ENCODE results near the gene EPHB4. TPM values are rescaled to one million over a fixed set of nuclear protein-coding genes. Genes with fewer than 3 reads are reported as not detected.

EPHB4 gene
- 7.7 TPM for total RNA-seq

GRCh38 chr7:100827330-100828226 lies at the start of gene EPHB4:
EPHB4 (minus strand) TSS chr7:100827523; CDS start chr7:100827030, 493 bp downstream.
- FAIRE-seq (no peak), DNase-seq (ENCODE audit: low spot score in 2 of 2) (peak; percentile 33 to 52)

- FAIRE-seq = no peak
Observed at GRCh38 chr7:100875356-100875751, 48.0 kb upstream of the EPHB4 start.

GRCh38 chr7:100874577-100875355 lies 47.4 kb upstream of the EPHB4 start, which contains the start of gene SRRT:
SRRT (plus strand) TSS chr7:100875103; CDS start chr7:100875591, 488 bp downstream.
- DNase-seq (ENCODE audit: low spot score in 2 of 2) = peak; percentile 99 to 100
- FAIRE-seq = no peak

More at GRCh38 chr7:100875356-100875751, 48.0 kb upstream of the EPHB4 start:
- DNase-seq (ENCODE audit: low spot score in 2 of 2) = no peak

- FAIRE-seq (no peak), DNase-seq (ENCODE audit: low spot score in 2 of 2) (no peak)
Observed at GRCh38 chr7:100874300-100874576, 46.9 kb upstream of the EPHB4 start.

- FAIRE-seq (no peak), DNase-seq (ENCODE audit: low spot score in 2 of 2) (no peak)
Observed at GRCh38 chr7:100873599-100874299, 46.4 kb upstream of the EPHB4 start.

GRCh38 chr7:100867776-100868485 lies 40.6 kb upstream of the EPHB4 start:
- DNase-seq (ENCODE audit: low spot score in 2 of 2) = no peak
- FAIRE-seq = no peak

- DNase-seq (ENCODE audit: low spot score in 2 of 2) (peak; percentile 89 to 98), FAIRE-seq (no peak)
Observed at GRCh38 chr7:100867040-100867775, 39.9 kb upstream of the EPHB4 start, which contains the start of gene TRIP6. TRIP6 (plus strand) TSS chr7:100867387; CDS start chr7:100867498, 111 bp downstream.

GRCh38 chr7:100866729-100867039 lies 39.4 kb upstream of the EPHB4 start:
- FAIRE-seq = no peak
- peak in 1 of 2 donors; percentile 39 for DNase-seq (ENCODE audit: low spot score in 2 of 2)

- peak; percentile 75 to 76 for DNase-seq (ENCODE audit: low spot score in 2 of 2)
- no peak for FAIRE-seq
Observed at GRCh38 chr7:100865938-100866728, 38.8 kb upstream of the EPHB4 start.

GRCh38 chr7:100865372-100865911 lies 38.1 kb upstream of the EPHB4 start:
- no peak for FAIRE-seq
- no peak for DNase-seq (ENCODE audit: low spot score in 2 of 2)

GRCh38 chr7:100864263-100864845 lies 37.0 kb upstream of the EPHB4 start:
- DNase-seq (ENCODE audit: low spot score in 2 of 2) (peak in 1 of 2 donors; percentile 17), FAIRE-seq (no peak)

- no peak for FAIRE-seq
- DNase-seq (ENCODE audit: low spot score in 2 of 2) = peak in 1 of 2 donors; percentile 45
Observed at GRCh38 chr7:100863406-100863950, 36.2 kb upstream of the EPHB4 start.

GRCh38 chr7:100861616-100861985 lies 34.3 kb upstream of the EPHB4 start:
- FAIRE-seq (no peak), DNase-seq (ENCODE audit: low spot score in 2 of 2) (no peak)

GRCh38 chr7:100860702-100861615 lies 33.6 kb upstream of the EPHB4 start:
- peak; percentile 2 to 3 for DNase-seq (ENCODE audit: low spot score in 2 of 2)
- FAIRE-seq = no peak

- no peak for FAIRE-seq
- peak; percentile 3 to 12 for DNase-seq (ENCODE audit: low spot score in 2 of 2)
Observed at GRCh38 chr7:100859856-100860255, 32.5 kb upstream of the EPHB4 start.

GRCh38 chr7:100856871-100857282 lies 29.6 kb upstream of the EPHB4 start:
- DNase-seq (ENCODE audit: low spot score in 2 of 2) (peak in 1 of 2 donors; percentile 1), FAIRE-seq (no peak)

GRCh38 chr7:100855515-100855914 lies 28.2 kb upstream of the EPHB4 start:
- no peak for FAIRE-seq
- DNase-seq (ENCODE audit: low spot score in 2 of 2) = peak in 1 of 2 donors; percentile 1
